SU-DHL-6 (cell line): ENCODE results near the gene NMNAT2.

Source experiments
- H2AFZ ChIP-seq: fragments of 200-600 bp; sonication (generic); 2 replicates; pipeline ENCODE4 v1.6.1; 2014; ENCODE audit warnings: low read depth, mild to moderate bottlenecking, moderate library complexity, mixed read lengths, antibody characterized with exemption, low read length; ENCODE audit not compliant: severe bottlenecking
- H3F3A ChIP-seq: fragments of 200-600 bp; shearing (Covaris generic); 2 replicates; pipeline ENCODE4 v1.6.0; 2016; ENCODE audit warnings: antibody characterized with exemption, mild to moderate bottlenecking; ENCODE audit not compliant: insufficient read depth
- H3K27ac ChIP-seq: fragments of 200-600 bp; sonication (generic); 2 replicates; pipeline ENCODE4 v1.5.1; 2016; ENCODE audit warnings: low read depth, mild to moderate bottlenecking, low read length, moderate library complexity, mixed read lengths
- H3K27me3 ChIP-seq: fragments of 200-600 bp; sonication (generic), shearing (Covaris generic); 2 replicates; pipeline ENCODE4 v1.6.0; 2014; ENCODE audit warnings: mild to moderate bottlenecking, low read length
- H3K36me3 ChIP-seq: fragments of 200-600 bp; sonication (generic); 2 replicates; pipeline ENCODE4 v1.6.1; 2014; ENCODE audit warnings: mild to moderate bottlenecking, low read length, mixed read lengths
- H3K4me2 ChIP-seq: fragments of 300-600, 200-600 bp; shearing (Covaris generic), sonication (generic); 2 replicates; pipeline ENCODE4 v1.6.0; 2014; ENCODE audit warnings: low read length, low read depth, mild to moderate bottlenecking; ENCODE audit not compliant: poor library complexity, severe bottlenecking
- H3K4me3 ChIP-seq: fragments of 200-600 bp; sonication (generic); 2 replicates; pipeline ENCODE4 v1.5.1; 2014; ENCODE audit warnings: antibody characterized with exemption, low read length, mild to moderate bottlenecking, mixed read lengths; ENCODE audit not compliant: insufficient read depth, poor library complexity, severe bottlenecking
- H3K79me2 ChIP-seq: fragments of 200-600 bp; sonication (generic); 2 replicates; pipeline ENCODE4 v1.6.1; 2014; ENCODE audit warnings: mild to moderate bottlenecking, low read length, moderate library complexity; ENCODE audit not compliant: insufficient read depth
- H3K9ac ChIP-seq: fragments of 200-600 bp; sonication (generic); 2 replicates; pipeline ENCODE4 v1.7.0; 2014; ENCODE audit warnings: mild to moderate bottlenecking, low read length
- H3K9me2 ChIP-seq: fragments of 200-600 bp; sonication (generic); replicated peaks from 2 replicates; pipeline ENCODE4 v1.6.1; 2014; ENCODE audit warnings: low read length; ENCODE audit not compliant: insufficient read depth
- H3K9me3 ChIP-seq: fragments of 200-600 bp; sonication (generic); 2 replicates; pipeline ENCODE4 v1.6.1; 2014; ENCODE audit warnings: low read length, mixed read lengths; ENCODE audit not compliant: insufficient read depth
- H4K20me1 ChIP-seq: fragments of 200-600 bp; sonication (generic); 2 replicates; pipeline ENCODE4 v1.6.1; 2014; ENCODE audit warnings: low read depth, mild to moderate bottlenecking, antibody characterized with exemption, low read length, moderate library complexity, mixed read lengths
- EZH2phosphoT487 ChIP-seq: fragments of 200-600 bp; sonication (generic), shearing (Covaris generic); conservative IDR thresholded peaks from 2 replicates; pipeline ENCODE4 v1.6.1; 2018; ENCODE audit warnings: mild to moderate bottlenecking, antibody characterized with exemption, low read length, moderate library complexity, mixed read lengths
- TF ChIP-seq, protein P1 (sequence below): fragments of 200-600 bp; sonication (generic); IDR thresholded peaks from one replicate; pipeline ENCODE4 v1.5.1; 2017; ENCODE audit warnings: antibody characterized with exemption, mild to moderate bottlenecking, low read length, moderate library complexity; ENCODE audit not compliant: insufficient read depth, poor library complexity, severe bottlenecking

Gene NMNAT2

DNA sequence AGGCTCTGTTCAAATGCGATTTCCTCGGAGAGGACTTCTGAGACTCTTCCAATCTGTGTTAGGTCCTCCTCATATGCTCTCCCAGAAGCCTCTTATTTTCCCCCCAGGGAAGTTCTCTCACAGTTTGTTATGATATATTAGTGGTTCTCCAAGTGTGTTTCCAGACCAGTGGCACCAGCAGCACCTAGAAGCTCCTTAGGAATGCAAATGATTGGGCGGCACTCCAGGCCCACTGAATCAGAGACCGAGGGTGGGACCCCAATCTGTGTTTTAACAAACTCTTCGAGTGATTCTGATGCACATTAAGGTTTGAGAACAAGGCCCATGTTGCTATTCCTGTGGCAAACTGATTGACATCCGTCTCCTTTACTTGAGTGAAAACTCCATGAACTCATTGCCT lies 63.0 kb downstream of the NMNAT2 start:
- Histone ChIP-seq H2AFZ (no peak overlapping the region), H4K20me1 (no peaks in the 10 kb centered on the region), H3K36me3 (no peaks in the 10 kb centered on the region), H3K4me3 (no peak overlapping the region), H3K27me3 (0 out of 2 replicates have a peak, but pooled peaks cover 3% of the 10 kb centered on the region), H3K9me3 (no peaks in the 10 kb centered on the region), H3K9me2 (no peaks in the 10 kb centered on the region), H3K79me2 (no peaks in the 10 kb centered on the region), H3F3A (no peaks in the 10 kb centered on the region), H3K4me2 (no peak overlapping the region), H3K27ac (no peak overlapping the region), H3K9ac (no peak overlapping the region)
- TF ChIP-seq EZH2phosphoT487, result no peak
- TF ChIP-seq, protein P1, sequence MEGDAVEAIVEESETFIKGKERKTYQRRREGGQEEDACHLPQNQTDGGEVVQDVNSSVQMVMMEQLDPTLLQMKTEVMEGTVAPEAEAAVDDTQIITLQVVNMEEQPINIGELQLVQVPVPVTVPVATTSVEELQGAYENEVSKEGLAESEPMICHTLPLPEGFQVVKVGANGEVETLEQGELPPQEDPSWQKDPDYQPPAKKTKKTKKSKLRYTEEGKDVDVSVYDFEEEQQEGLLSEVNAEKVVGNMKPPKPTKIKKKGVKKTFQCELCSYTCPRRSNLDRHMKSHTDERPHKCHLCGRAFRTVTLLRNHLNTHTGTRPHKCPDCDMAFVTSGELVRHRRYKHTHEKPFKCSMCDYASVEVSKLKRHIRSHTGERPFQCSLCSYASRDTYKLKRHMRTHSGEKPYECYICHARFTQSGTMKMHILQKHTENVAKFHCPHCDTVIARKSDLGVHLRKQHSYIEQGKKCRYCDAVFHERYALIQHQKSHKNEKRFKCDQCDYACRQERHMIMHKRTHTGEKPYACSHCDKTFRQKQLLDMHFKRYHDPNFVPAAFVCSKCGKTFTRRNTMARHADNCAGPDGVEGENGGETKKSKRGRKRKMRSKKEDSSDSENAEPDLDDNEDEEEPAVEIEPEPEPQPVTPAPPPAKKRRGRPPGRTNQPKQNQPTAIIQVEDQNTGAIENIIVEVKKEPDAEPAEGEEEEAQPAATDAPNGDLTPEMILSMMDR, result no peak

DNA sequence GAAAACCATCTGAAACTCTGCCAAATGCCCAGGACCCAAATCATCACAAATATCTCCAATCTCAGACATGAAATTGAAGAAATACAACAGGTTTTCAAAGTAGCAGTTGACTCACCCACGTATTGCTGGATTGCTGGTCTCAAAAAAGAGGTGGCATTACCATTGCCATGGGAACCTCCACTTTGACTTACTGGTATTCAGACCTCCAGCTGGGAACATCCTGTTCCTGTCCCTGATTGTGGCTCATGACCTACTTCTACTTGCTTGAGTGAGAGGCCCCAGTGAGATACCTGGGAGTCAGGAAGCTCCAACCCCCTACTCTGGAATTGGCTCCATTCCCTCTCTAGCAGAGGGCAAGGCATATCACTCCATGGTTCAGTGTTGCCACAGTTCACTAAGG lies 64.6 kb downstream of the NMNAT2 start:
- H3F3A ChIP-seq, result no peaks in the 10 kb centered on the region
- H3K9me3 ChIP-seq, result no peaks in the 10 kb centered on the region
- no peak overlapping the region for H3K27ac ChIP-seq
- no peaks in the 10 kb centered on the region for H3K79me2 ChIP-seq
- H4K20me1 ChIP-seq, result no peaks in the 10 kb centered on the region
- no peak overlapping the region for H2AFZ ChIP-seq
- TF ChIP-seq EZH2phosphoT487, result no peak
- TF ChIP-seq, protein P1, result no peak
- H3K4me3 ChIP-seq, result no peak overlapping the region
- H3K27me3 ChIP-seq, result 0 out of 2 replicates have a peak, but pooled peaks cover 3% of the 10 kb centered on the region
- H3K9me2 ChIP-seq, result no peaks in the 10 kb centered on the region
- H3K36me3 ChIP-seq, result no peaks in the 10 kb centered on the region
- no peak overlapping the region for H3K9ac ChIP-seq
- no peak overlapping the region for H3K4me2 ChIP-seq

DNA sequence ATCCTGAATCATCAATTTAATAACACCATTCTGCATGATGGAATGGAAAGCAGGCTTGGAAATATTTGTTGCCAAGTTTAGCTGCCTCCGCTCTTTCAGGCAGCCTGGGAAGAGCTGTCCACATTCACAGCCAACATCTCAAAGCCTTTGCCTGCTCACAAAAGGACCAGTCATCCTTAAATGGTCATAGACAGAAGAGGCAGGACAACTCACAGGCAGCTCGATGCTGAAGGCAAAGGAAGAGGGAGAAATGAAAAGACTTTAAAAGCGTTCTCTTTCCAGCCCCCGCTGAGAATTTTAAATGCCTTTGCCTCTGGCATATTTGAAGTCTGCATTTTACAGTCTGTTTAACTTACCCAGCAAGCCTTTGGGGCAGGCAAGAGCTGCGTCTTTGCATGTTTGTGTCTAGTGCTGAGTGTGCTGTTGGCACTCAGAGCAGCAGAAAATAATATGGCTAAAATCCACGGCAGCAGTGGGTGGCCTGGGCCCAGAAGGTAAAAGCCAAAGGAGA lies 68.9 kb downstream of the NMNAT2 start:
- no peak overlapping the region for H3K4me2 ChIP-seq
- H3F3A ChIP-seq, result no peaks in the 10 kb centered on the region
- H2AFZ ChIP-seq, result no peak overlapping the region
- H3K36me3 ChIP-seq, result no peaks in the 10 kb centered on the region
- 0 out of 2 replicates have a peak, but pooled peaks cover 3% of the 10 kb centered on the region for H3K27me3 ChIP-seq
- H3K9me3 ChIP-seq, result no peaks in the 10 kb centered on the region
- no peak overlapping the region for H3K9ac ChIP-seq
- no peak overlapping the region for H3K27ac ChIP-seq
- TF ChIP-seq EZH2phosphoT487, result no peak
- TF ChIP-seq, protein P1, result no peak
- H3K4me3 ChIP-seq, result no peak overlapping the region
- no peaks in the 10 kb centered on the region for H4K20me1 ChIP-seq
- H3K79me2 ChIP-seq, result no peaks in the 10 kb centered on the region
- H3K9me2 ChIP-seq, result no peaks in the 10 kb centered on the region
